Psoas muscle (tissue), 8 donors: ENCODE results near the gene RUBCNL. TPM values are rescaled to one million over a fixed set of nuclear protein-coding genes. Genes with fewer than 3 reads are reported as not detected.
A peak's percentile ranks its signal among the peaks of the same experiment; 100 is the strongest.

ENCODE experiments used
- ATAC-seq, 4 donors: fragments of 200-7000 bp; cut with Tn5 transposase; one replicate each; pipeline ENCODE4 v1.9.1; 2020; ENCODE audit warnings: moderate library complexity in 3 of 4, mild to moderate bottlenecking in 2 of 4
- DNase-seq, 2 donors: peaks; one replicate each; pipeline ENCODE4 v3.0.0-alpha.2; 2020
- H3K27ac ChIP-seq: fragments of 200-600 bp; one replicate; pipeline ENCODE4 v1.8.0; 2022
- H3K27me3 ChIP-seq, 3 donors: fragments of 200-600 bp in 1 of 3; one replicate each; pipeline versions ENCODE4 v1.6.1 to v1.8.0; 2013 to 2022; ENCODE audit warnings: low read length in 2 of 3, mild to moderate bottlenecking in 2 of 3, moderate library complexity in 1 of 3; ENCODE audit not compliant: insufficient read depth in 3 of 3
- H3K36me3 ChIP-seq, 2 donors: fragments of 200-600 bp in 1 of 2; one replicate each; pipeline versions ENCODE4 v1.6.1 to v1.8.0; 2013 to 2022; ENCODE audit warnings: low read depth in 1 of 2, mild to moderate bottlenecking in 1 of 2, moderate library complexity in 1 of 2; ENCODE audit not compliant: insufficient read depth in 1 of 2
- H3K4me1 ChIP-seq: fragments of 200-600 bp; one replicate; pipeline ENCODE4 v1.8.0; 2022
- H3K4me3 ChIP-seq: fragments of 200-600 bp; one replicate; pipeline ENCODE4 v1.8.0; 2022; ENCODE audit warnings: mild to moderate bottlenecking
- H3K9me3 ChIP-seq: fragments of 200-600 bp; one replicate; pipeline ENCODE4 v1.8.0; 2022
- CTCF ChIP-seq: fragments of 200-600 bp; IDR thresholded peaks from one replicate; pipeline ENCODE4 v1.8.0; 2022; ENCODE audit warnings: antibody characterized with exemption
- WGBS, 3 donors: extraction: QIAGEN DNeasy Blood & Tissue Kit; methylation state at CpG; one replicate each; pipeline versions ENCODE4 v1.1.6 to v1.1.7; 2013; 5-methylcytosine and 5-hydroxymethylcytosine counted together
- intact Hi-C, 2 donors: fragments of 100-400 bp; cut with DNase I; formaldehyde crosslinking; loops; one replicate each; pipeline versions ENCODE4 v1.11.0 to v1.14.2; 2022
- polyA plus RNA-seq, 3 donors: library from polyadenylated mRNA; stranded (reverse); fragments of 200-250 nt; gene quantifications; one replicate each; pipeline ENCODE4 v1.2.3, GENCODE V29; 2013
- total RNA-seq, 4 donors: library from RNA; stranded (reverse); fragmentation: NEBNext Ultra II Directional in 2 of 4; extraction: Animal tissue kit (Norgen Biotek cat#: 25700) in 2 of 4; gene quantifications; one replicate each; pipeline versions ENCODE4 v1.2.1 to v1.2.4, GENCODE V29; 2021 to 2023
- donor health status: healthy with polysubstance abuse.
- donor health status: DM: no; HTN: no; CAD: no; lungs with moderate emphysema.
- donor health status: Bipolar disorder and iron deficiency.
- donor health status: healthy.
- donor health status: DM: yes; HTN: yes; CAD: no.
- donor health status: DM: no; HTN: no; CAD: no.
- donor health status: DM: no; HTN: no; CAD: no.
- donor health status: DM: yes; HTN: yes; CAD: no.

Gene RUBCNL
- total and polyA plus RNA-seq, 7 donors: 0.06 to 1.1 (median 0.76) TPM

- no peak for TF ChIP-seq CTCF
- H3K4me1 ChIP-seq: no peaks in the 10 kb centered on the region
- ATAC-seq (no peak), DNase-seq (no peak)
- H3K9me3 ChIP-seq: no peaks in the 10 kb centered on the region
- H3K36me3 ChIP-seq: no peaks in the 10 kb centered on the region
- intact Hi-C loops: no loop called here
- 61 to 76% (median 62%) methylated on average over 9 of the region's 9 CpGs for WGBS, 3 donors
- no peak overlapping the region for H3K4me3 ChIP-seq
- no peaks in the 10 kb centered on the region for H3K27me3 ChIP-seq
- H3K27ac ChIP-seq: no peak overlapping the region
Observed at GRCh38 chr13:46372071-46372470, 15.0 kb downstream of the RUBCNL start.

- H3K27ac ChIP-seq: no peak overlapping the region
- no peaks in the 10 kb centered on the region for H3K27me3 ChIP-seq
- 19 to 30% (median 22%) methylated on average over 4 of the region's 4 CpGs for whole genome bisulfite sequencing, 3 donors
- intact Hi-C loops: no loop called here
- ATAC-seq (peak in 1 of 4 donors; percentile 35), DNase-seq (no peak)
- no peak overlapping the region for H3K4me3 ChIP-seq
- H3K9me3 ChIP-seq: no peaks in the 10 kb centered on the region
- no peaks in the 10 kb centered on the region for H3K36me3 ChIP-seq
- no peak for TF ChIP-seq CTCF
- H3K4me1 ChIP-seq: no peaks in the 10 kb centered on the region
Observed at GRCh38 chr13:46369506-46370277, 17.4 kb downstream of the RUBCNL start.

GRCh38 chr13:46367617-46368327 lies 19.3 kb downstream of the RUBCNL start:
- WGBS, 3 donors: 84 to 93% (median 92%) methylated on average over 3 of the region's 3 CpGs
- Histone ChIP-seq H3K4me3 (no peak overlapping the region), H3K27ac (no peak overlapping the region), H3K27me3 (no peaks in the 10 kb centered on the region), H3K9me3 (no peaks in the 10 kb centered on the region), H3K36me3 (no peaks in the 10 kb centered on the region), H3K4me1 (no peaks in the 10 kb centered on the region)
- TF ChIP-seq CTCF: no peak
- no peak for ATAC-seq
- intact Hi-C loops: no loop called here
- no peak for DNase-seq

GRCh38 chr13:46361276-46361934 lies 25.6 kb downstream of the RUBCNL start:
- Histone ChIP-seq H3K27ac (no peak overlapping the region), H3K4me1 (no peaks in the 10 kb centered on the region), H3K4me3 (no peak overlapping the region), H3K27me3 (no peaks in the 10 kb centered on the region), H3K9me3 (no peaks in the 10 kb centered on the region), H3K36me3 (no peaks in the 10 kb centered on the region)
- ATAC-seq (no peak), DNase-seq (no peak)
- intact Hi-C loops: no loop called here
- TF ChIP-seq CTCF: no peak
- WGBS, 3 donors: 55 to 68% (median 60%) methylated on average over 7 of the region's 7 CpGs
